ENCODE data around the gene CACNG6. TPM values are rescaled to one million over a fixed set of nuclear protein-coding genes. Genes with fewer than 3 reads are reported as not detected.
A peak's percentile ranks its signal among the peaks of the same experiment; 100 is the strongest.
"Not testable (repeated sequence)": the region's sequence is repeated elsewhere in the genome, so short reads cannot be mapped to it uniquely, and the experiment has no call there.

Gene CACNG6
- total RNA-seq, 1 experiment from 2014 or later = 2.5 TPM

DNA sequence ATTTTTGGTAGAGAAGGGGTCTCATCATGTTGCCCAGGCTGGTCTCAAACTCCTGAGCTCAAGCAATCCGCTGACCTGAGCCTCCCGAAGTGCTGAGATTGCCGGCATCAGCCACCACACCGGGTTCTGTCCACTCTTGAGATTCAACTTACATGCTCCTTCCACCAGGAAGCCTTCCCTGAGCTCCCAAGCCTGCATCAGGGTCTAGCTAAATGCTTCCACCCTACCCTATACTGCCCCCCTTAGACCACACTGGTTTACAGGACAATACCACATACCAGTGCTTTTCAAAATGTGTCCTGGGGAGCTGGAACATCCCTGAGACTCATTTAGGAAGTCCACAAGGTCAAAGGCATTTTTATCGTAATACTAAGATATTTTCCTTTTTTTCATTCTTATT, 43.8 kb upstream of the CACNG6 start:
- Mint-ChIP-seq H3K4me1 (peaks cover 42% of the 10 kb centered on the region), H3K4me3 (no peak overlapping the region), H3K36me3 (no peaks in the 10 kb centered on the region), H3K27ac (no peak overlapping the region; the same call in 1 of the 2 replicates), H3K27me3 (ENCODE audit: low read depth) (no peaks in the 10 kb centered on the region), H3K9me3 (no peaks in the 10 kb centered on the region)
- DNase-seq (ENCODE audit: low spot score) = no peak
- peak; percentile 83 for ATAC-seq
- ChIA-PET CTCF (interaction anchor here (0.5 to 5.2 kb wide), 57 partner anchors 9 to 347 kb away, joined by 3 to 54 read pairs (median 6); partner anchors contain the start of genes CACNG6, CACNG7, MYADM and PRKCG), POLR2A (interaction anchor here (0.8 to 2.8 kb wide), 9 partner anchors 20 to 117 kb away, joined by 3 to 16 read pairs (median 3); partner anchors contain the start of gene MYADM)
- TF ChIP-seq ZNF423 (CRISPR knock-in tag; IDR thresholded peaks at IDR 0.05) (no peak), TEAD4 (CRISPR knock-in tag; IDR thresholded peaks at IDR 0.05) (no peak), GABPB1 (CRISPR knock-in tag; IDR thresholded peaks at IDR 0.05) (no peak), GRHL2 (CRISPR knock-in tag; IDR thresholded peaks at IDR 0.05; ENCODE audit: insufficient replicate concordance, severe bottlenecking) (no peak), CBFB (CRISPR knock-in tag; IDR thresholded peaks at IDR 0.05; ENCODE audit: low read depth) (no peak), TEAD1 (CRISPR knock-in tag; IDR thresholded peaks at IDR 0.05) (no peak), ZNF121 (CRISPR knock-in tag; IDR thresholded peaks at IDR 0.05) (peak; percentile 89; the same call in 1 of the 2 replicates), RORB (CRISPR knock-in tag; IDR thresholded peaks at IDR 0.05) (no peak)
- TF ChIP-seq, protein P1, sequence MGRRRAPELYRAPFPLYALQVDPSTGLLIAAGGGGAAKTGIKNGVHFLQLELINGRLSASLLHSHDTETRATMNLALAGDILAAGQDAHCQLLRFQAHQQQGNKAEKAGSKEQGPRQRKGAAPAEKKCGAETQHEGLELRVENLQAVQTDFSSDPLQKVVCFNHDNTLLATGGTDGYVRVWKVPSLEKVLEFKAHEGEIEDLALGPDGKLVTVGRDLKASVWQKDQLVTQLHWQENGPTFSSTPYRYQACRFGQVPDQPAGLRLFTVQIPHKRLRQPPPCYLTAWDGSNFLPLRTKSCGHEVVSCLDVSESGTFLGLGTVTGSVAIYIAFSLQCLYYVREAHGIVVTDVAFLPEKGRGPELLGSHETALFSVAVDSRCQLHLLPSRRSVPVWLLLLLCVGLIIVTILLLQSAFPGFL (CRISPR knock-in tag; IDR thresholded peaks at IDR 0.05; ENCODE audit: borderline replicate concordance) = no peak
- TF ChIP-seq, protein P2, sequence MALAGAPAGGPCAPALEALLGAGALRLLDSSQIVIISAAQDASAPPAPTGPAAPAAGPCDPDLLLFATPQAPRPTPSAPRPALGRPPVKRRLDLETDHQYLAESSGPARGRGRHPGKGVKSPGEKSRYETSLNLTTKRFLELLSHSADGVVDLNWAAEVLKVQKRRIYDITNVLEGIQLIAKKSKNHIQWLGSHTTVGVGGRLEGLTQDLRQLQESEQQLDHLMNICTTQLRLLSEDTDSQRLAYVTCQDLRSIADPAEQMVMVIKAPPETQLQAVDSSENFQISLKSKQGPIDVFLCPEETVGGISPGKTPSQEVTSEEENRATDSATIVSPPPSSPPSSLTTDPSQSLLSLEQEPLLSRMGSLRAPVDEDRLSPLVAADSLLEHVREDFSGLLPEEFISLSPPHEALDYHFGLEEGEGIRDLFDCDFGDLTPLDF (CRISPR knock-in tag; IDR thresholded peaks at IDR 0.05) = no peak
- TF ChIP-seq, protein P3, sequence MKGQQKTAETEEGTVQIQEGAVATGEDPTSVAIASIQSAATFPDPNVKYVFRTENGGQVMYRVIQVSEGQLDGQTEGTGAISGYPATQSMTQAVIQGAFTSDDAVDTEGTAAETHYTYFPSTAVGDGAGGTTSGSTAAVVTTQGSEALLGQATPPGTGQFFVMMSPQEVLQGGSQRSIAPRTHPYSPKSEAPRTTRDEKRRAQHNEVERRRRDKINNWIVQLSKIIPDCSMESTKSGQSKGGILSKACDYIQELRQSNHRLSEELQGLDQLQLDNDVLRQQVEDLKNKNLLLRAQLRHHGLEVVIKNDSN (CRISPR knock-in tag; IDR thresholded peaks at IDR 0.05) = no peak
- TF ChIP-seq, protein P4, sequence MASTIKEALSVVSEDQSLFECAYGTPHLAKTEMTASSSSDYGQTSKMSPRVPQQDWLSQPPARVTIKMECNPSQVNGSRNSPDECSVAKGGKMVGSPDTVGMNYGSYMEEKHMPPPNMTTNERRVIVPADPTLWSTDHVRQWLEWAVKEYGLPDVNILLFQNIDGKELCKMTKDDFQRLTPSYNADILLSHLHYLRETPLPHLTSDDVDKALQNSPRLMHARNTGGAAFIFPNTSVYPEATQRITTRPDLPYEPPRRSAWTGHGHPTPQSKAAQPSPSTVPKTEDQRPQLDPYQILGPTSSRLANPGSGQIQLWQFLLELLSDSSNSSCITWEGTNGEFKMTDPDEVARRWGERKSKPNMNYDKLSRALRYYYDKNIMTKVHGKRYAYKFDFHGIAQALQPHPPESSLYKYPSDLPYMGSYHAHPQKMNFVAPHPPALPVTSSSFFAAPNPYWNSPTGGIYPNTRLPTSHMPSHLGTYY (CRISPR knock-in tag; IDR thresholded peaks at IDR 0.05) = no peak
- TF ChIP-seq, protein P5, sequence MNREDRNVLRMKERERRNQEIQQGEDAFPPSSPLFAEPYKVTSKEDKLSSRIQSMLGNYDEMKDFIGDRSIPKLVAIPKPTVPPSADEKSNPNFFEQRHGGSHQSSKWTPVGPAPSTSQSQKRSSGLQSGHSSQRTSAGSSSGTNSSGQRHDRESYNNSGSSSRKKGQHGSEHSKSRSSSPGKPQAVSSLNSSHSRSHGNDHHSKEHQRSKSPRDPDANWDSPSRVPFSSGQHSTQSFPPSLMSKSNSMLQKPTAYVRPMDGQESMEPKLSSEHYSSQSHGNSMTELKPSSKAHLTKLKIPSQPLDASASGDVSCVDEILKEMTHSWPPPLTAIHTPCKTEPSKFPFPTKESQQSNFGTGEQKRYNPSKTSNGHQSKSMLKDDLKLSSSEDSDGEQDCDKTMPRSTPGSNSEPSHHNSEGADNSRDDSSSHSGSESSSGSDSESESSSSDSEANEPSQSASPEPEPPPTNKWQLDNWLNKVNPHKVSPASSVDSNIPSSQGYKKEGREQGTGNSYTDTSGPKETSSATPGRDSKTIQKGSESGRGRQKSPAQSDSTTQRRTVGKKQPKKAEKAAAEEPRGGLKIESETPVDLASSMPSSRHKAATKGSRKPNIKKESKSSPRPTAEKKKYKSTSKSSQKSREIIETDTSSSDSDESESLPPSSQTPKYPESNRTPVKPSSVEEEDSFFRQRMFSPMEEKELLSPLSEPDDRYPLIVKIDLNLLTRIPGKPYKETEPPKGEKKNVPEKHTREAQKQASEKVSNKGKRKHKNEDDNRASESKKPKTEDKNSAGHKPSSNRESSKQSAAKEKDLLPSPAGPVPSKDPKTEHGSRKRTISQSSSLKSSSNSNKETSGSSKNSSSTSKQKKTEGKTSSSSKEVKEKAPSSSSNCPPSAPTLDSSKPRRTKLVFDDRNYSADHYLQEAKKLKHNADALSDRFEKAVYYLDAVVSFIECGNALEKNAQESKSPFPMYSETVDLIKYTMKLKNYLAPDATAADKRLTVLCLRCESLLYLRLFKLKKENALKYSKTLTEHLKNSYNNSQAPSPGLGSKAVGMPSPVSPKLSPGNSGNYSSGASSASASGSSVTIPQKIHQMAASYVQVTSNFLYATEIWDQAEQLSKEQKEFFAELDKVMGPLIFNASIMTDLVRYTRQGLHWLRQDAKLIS (CRISPR knock-in tag; IDR thresholded peaks at IDR 0.05; ENCODE audit: borderline replicate concordance) = 0 out of 2 replicates have a peak, but pooled peaks have one; percentile 10

DNA sequence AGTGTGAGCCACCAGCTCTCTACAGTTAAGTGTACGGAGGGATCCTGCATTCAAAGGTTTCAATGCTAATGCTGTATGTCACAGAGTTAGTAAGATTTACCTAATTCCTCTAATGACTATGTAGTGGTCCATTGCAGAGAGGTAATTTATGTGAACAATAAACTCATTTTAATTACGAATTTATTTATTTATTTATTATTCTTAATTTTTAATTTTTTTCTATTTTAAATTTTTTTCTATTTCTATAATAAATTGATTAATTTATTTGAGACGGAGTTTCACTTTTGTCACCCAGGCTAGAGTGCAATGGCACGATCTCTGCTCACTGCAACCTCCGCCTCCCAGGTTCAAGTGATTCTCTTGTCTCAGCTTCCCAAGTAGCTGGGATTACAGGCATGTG, 42.8 kb upstream of the CACNG6 start:
- not testable (repeated sequence) for H3K9me3 Mint-ChIP-seq; H3K4me3 Mint-ChIP-seq; H3K27ac Mint-ChIP-seq; DNase-seq (ENCODE audit: low spot score); H3K27me3 Mint-ChIP-seq (ENCODE audit: low read depth); H3K36me3 Mint-ChIP-seq; ATAC-seq
- peaks cover 41% of the 10 kb centered on the region for H3K4me1 Mint-ChIP-seq
- TF ChIP-seq HMGA2 (CRISPR knock-in tag; IDR thresholded peaks at IDR 0.05) = peak; percentile 97
- ChIA-PET POLR2A (interaction anchor here (0.6 to 2.8 kb wide), 6 partner anchors 32 to 163 kb away, joined by 3 to 16 read pairs (median 4); partner anchors contain the start of gene MYADM), CTCF (interaction anchor here (0.7 to 5.2 kb wide), 24 partner anchors 8 to 157 kb away, joined by 3 to 54 read pairs (median 10); partner anchors contain the start of gene MYADM)
